Natural killer cell (primary cell): ENCODE data around the gene RSPH1. TPM values are rescaled to one million over a fixed set of nuclear protein-coding genes. Genes with fewer than 3 reads are reported as not detected.

Experiments
- ATAC-seq, 3 donors: fragments of 150-1000 bp in 2 of 3; fragments of 200-7000 bp in 1 of 3; cut with Tn5 transposase; 1 replicate in 1 of 3; 2 replicates in 2 of 3; pipeline ENCODE4 v1.10.0; 2021; ENCODE audit warnings: mild to moderate bottlenecking in 2 of 3, moderate library complexity in 2 of 3
- DNase-seq, 2 donors: peaks; one replicate each; pipeline versions ENCODE4 v3.0.0 to v3.0.0-alpha.2; 2013 to 2021; ENCODE audit warnings: mixed read lengths in 1 of 2
- H3K27ac ChIP-seq: one replicate; pipeline ENCODE4 v1.5.1; 2013; ENCODE audit warnings: mild to moderate bottlenecking, low read length
- H3K27me3 ChIP-seq: one replicate; pipeline ENCODE4 v1.6.1; 2013; ENCODE audit warnings: low read length; ENCODE audit not compliant: control insufficient read depth, insufficient read depth
- H3K36me3 ChIP-seq: one replicate; pipeline ENCODE4 v1.6.1; 2013; ENCODE audit warnings: low read length; ENCODE audit not compliant: control insufficient read depth, insufficient read depth
- H3K4me1 ChIP-seq: one replicate; pipeline ENCODE4 v1.6.1; 2013; ENCODE audit warnings: low read length; ENCODE audit not compliant: control insufficient read depth, insufficient read depth
- H3K4me3 ChIP-seq: one replicate; pipeline ENCODE4 v1.5.1; 2013; ENCODE audit warnings: low read length
- H3K9me3 ChIP-seq: one replicate; pipeline ENCODE4 v1.6.1; 2013; ENCODE audit warnings: low read length; ENCODE audit not compliant: control insufficient read depth, insufficient read depth
- H3K27ac Mint-ChIP-seq, 2 donors: one replicate each; pipeline ENCODE4 v1.8.0; 2022; ENCODE audit warnings: mild to moderate bottlenecking in 2 of 2, mixed read lengths in 2 of 2, moderate library complexity in 1 of 2
- H3K27me3 Mint-ChIP-seq, 2 donors: one replicate each; pipeline ENCODE4 v1.8.0; 2022; ENCODE audit warnings: low read depth in 2 of 2, mixed read lengths in 2 of 2
- H3K36me3 Mint-ChIP-seq: one replicate; pipeline ENCODE4 v1.8.0; 2022; ENCODE audit warnings: mixed read lengths
- H3K4me1 Mint-ChIP-seq, 2 donors: one replicate each; pipeline ENCODE4 v1.8.0; 2022; ENCODE audit warnings: mixed read lengths in 2 of 2
- H3K4me3 Mint-ChIP-seq: one replicate; pipeline ENCODE4 v1.8.0; 2022; ENCODE audit warnings: mild to moderate bottlenecking, moderate library complexity, mixed read lengths
- H3K9me3 Mint-ChIP-seq, 2 donors: one replicate each; pipeline ENCODE4 v1.8.0; 2022; ENCODE audit warnings: mixed read lengths in 2 of 2
- WGBS: methylation state at CpG from one replicate; pipeline ENCODE4 v1.1.7; 2013; ENCODE audit warnings: missing lambda C conversion rate; ENCODE audit not compliant: insufficient coverage; 5-methylcytosine and 5-hydroxymethylcytosine counted together
- intact Hi-C: fragments of 100-400 bp; cut with micrococcal nuclease; formaldehyde crosslinking; loops from one replicate; pipeline ENCODE4 v1.14.2; 2022
- total RNA-seq, 4 donors: library from RNA; stranded (reverse); fragments of 120-200 nt in 1 of 4; gene quantifications; one replicate each; pipeline versions ENCODE4 v1.2.3 to v1.2.4, GENCODE V29; 2013 to 2022
- TF ChIP-seq, protein P1 (sequence below): fragments of 200-600 bp; IDR thresholded peaks from one replicate; pipeline ENCODE4 v1.8.0; 2022; ENCODE audit warnings: antibody characterized with exemption

RSPH1 gene
- total RNA-seq, 3 donors from 2014 or later (not counting 1 experiment from before 2014, with no cell fraction given) = 0.16 TPM; not detected in 2

DNA sequence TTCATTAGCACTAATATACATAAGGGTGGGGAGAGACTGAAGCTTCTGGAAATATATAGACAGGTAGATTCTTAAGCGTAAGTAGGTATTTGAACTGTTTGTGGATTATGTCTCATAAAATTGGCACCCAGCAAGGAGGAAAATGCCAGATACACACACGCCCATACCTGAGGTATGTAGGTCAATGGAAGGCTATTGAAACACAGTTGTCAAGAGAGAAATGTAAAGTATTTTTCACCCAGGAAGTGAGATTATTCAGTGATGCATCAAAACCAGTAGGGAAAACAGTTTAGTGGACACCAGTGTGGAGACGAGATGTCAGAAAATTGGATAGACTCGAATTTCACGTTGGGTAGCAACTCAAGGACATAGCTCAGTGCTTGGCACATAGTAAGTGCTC lies 4.7 kb upstream of the RSPH1 start:
- intact Hi-C loops = no loop called here
- Mint-ChIP-seq H3K4me3 (no peak overlapping the region), H3K27me3 (peaks cover 0 to 5% of the 10 kb centered on the region in 2 donors), H3K27ac (no peak overlapping the region), H3K9me3 (no peaks in the 10 kb centered on the region), H3K4me1 (peaks cover 21 to 24% of the 10 kb centered on the region in 2 donors), H3K36me3 (no peaks in the 10 kb centered on the region)
- ATAC-seq (no peak), DNase-seq (no peak)
- 94% methylated on average over 5 of the region's 5 CpGs for WGBS
- Histone ChIP-seq H3K27ac (no peak overlapping the region), H3K27me3 (no peaks in the 10 kb centered on the region), H3K4me3 (no peak overlapping the region), H3K9me3 (no peaks in the 10 kb centered on the region), H3K36me3 (no peaks in the 10 kb centered on the region), H3K4me1 (peaks cover 20% of the 10 kb centered on the region)
- TF ChIP-seq, protein P1, sequence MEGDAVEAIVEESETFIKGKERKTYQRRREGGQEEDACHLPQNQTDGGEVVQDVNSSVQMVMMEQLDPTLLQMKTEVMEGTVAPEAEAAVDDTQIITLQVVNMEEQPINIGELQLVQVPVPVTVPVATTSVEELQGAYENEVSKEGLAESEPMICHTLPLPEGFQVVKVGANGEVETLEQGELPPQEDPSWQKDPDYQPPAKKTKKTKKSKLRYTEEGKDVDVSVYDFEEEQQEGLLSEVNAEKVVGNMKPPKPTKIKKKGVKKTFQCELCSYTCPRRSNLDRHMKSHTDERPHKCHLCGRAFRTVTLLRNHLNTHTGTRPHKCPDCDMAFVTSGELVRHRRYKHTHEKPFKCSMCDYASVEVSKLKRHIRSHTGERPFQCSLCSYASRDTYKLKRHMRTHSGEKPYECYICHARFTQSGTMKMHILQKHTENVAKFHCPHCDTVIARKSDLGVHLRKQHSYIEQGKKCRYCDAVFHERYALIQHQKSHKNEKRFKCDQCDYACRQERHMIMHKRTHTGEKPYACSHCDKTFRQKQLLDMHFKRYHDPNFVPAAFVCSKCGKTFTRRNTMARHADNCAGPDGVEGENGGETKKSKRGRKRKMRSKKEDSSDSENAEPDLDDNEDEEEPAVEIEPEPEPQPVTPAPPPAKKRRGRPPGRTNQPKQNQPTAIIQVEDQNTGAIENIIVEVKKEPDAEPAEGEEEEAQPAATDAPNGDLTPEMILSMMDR = no peak

DNA sequence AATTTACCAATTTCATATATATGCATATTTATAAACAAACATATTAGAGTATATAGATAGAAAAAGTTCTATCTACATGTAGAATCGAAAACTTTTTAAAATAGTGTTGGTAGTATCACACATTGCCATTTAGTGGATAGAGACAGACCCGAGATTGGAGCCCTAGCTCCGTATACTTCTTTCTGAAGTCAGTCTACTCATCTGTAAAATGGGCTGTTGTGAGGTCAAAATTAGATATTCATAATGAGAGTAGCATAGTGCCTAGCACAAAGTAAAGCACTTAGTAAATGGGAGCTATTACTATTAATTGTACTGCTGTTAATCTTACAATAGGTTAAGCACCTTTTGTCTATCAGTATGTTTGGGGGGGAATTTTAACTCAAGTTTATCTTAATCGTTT lies 4.2 kb upstream of the RSPH1 start:
- H3K9me3 ChIP-seq = no peaks in the 10 kb centered on the region
- TF ChIP-seq, protein P1 = no peak
- H3K4me3 Mint-ChIP-seq = no peak overlapping the region
- intact Hi-C loops = no loop called here
- DNase-seq (no peak), ATAC-seq (no peak)
- no peak overlapping the region for H3K27ac ChIP-seq
- no peak overlapping the region for H3K27ac Mint-ChIP-seq
- no peaks in the 10 kb centered on the region for H3K27me3 ChIP-seq
- H3K36me3 Mint-ChIP-seq = no peaks in the 10 kb centered on the region
- peaks cover 24% of the 10 kb centered on the region for H3K4me1 ChIP-seq
- peaks cover 23 to 24% of the 10 kb centered on the region in 2 donors for H3K4me1 Mint-ChIP-seq
- WGBS = 91% methylated on average over 4 of the region's 4 CpGs
- H3K4me3 ChIP-seq = no peak overlapping the region
- H3K27me3 Mint-ChIP-seq = peaks cover 0 to 5% of the 10 kb centered on the region in 2 donors
- no peaks in the 10 kb centered on the region for H3K9me3 Mint-ChIP-seq
- no peaks in the 10 kb centered on the region for H3K36me3 ChIP-seq

DNA sequence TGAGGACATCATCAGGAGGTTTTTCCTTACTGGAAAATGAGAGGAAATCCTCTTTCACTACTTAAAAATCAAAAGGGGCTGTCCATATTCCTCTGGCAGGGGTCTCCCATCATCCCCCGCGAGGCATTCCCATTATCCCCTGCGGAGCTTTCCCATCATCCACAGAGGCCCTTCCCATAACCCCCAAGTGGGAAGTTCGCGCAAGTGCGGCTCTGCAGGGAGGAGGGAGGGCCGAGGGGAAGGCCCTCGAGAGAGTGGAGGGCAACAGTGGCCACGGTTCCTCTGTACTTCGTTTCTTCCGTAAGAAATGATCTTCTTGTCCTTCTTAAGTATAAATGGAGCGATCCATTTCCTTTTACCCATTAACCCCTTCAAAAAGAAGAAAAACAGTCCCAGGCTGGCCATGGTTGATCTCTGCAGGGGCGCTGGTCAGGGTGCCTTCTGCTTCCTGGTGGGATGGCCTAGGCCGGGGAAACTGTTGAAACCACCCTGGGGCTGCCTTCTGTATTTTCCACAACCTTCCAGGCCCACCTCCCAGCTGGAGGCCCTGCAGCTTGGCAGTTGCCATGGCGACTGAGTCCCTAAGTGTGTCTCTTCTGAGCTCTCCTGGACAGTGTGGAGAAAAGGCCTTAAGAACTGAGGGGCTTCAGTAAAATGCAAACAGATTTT lies 3.6 kb upstream of the RSPH1 start:
- 90% methylated on average over 12 of the region's 15 CpGs for WGBS
- no peak overlapping the region for H3K27ac ChIP-seq
- Mint-ChIP-seq H3K9me3 (no peaks in the 10 kb centered on the region), H3K27me3 (peaks cover 0 to 5% of the 10 kb centered on the region in 2 donors), H3K4me3 (no peak overlapping the region), H3K4me1 (peaks cover 23 to 24% of the 10 kb centered on the region in 2 donors), H3K36me3 (no peaks in the 10 kb centered on the region), H3K27ac (no peak overlapping the region)
- ATAC-seq (no peak), DNase-seq (no peak)
- H3K4me3 ChIP-seq = no peak overlapping the region
- H3K27me3 ChIP-seq = no peaks in the 10 kb centered on the region
- intact Hi-C loops = no loop called here
- TF ChIP-seq, protein P1 = no peak
- peaks cover 24% of the 10 kb centered on the region for H3K4me1 ChIP-seq
- H3K36me3 ChIP-seq = no peaks in the 10 kb centered on the region
- H3K9me3 ChIP-seq = no peaks in the 10 kb centered on the region

DNA sequence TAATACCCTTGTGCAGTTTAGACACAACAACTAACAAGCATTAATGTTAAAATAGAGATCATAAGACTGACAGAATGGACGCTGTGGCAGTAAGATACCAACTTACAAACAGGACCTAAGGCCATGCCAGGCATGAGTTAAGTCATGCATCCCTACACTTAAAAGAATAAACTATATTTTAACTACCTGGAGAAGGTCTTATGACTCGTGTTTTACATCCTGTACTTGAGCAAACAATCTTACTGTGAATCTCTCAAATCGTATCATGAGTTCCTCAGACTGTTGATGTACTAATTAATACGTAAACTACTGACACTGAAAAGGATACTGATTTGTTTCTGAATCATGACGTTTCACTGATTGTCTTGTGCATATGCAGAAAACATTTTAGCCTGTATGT lies 2.0 kb upstream of the RSPH1 start:
- intact Hi-C loops = no loop called here
- H3K36me3 Mint-ChIP-seq = no peaks in the 10 kb centered on the region
- H3K27me3 Mint-ChIP-seq = peaks cover 3 to 6% of the 10 kb centered on the region in 2 donors
- H3K4me1 Mint-ChIP-seq = peaks cover 13 to 15% of the 10 kb centered on the region in 2 donors
- Histone ChIP-seq H3K27me3 (no peaks in the 10 kb centered on the region), H3K4me3 (no peak overlapping the region), H3K27ac (no peak overlapping the region), H3K4me1 (peaks cover 17% of the 10 kb centered on the region), H3K9me3 (no peaks in the 10 kb centered on the region), H3K36me3 (no peaks in the 10 kb centered on the region)
- no peak overlapping the region for H3K4me3 Mint-ChIP-seq
- DNase-seq (no peak), ATAC-seq (no peak)
- WGBS = 86% methylated on average over 5 of the region's 5 CpGs
- no peaks in the 10 kb centered on the region for H3K9me3 Mint-ChIP-seq
- TF ChIP-seq, protein P1 = no peak
- H3K27ac Mint-ChIP-seq = no peak overlapping the region
